ENCODE measurements around the gene CRTC1. TPM values are rescaled to one million over a fixed set of nuclear protein-coding genes. Genes with fewer than 3 reads are reported as not detected.

Gene CRTC1
- polyA plus RNA-seq, 4 donors, result 5.8 to 20.7 (median 6.7) TPM

- no peak overlapping the region for H3K27ac ChIP-seq (ENCODE audit: low read depth in 1 of 3, low read length in 2 of 3)
- H3K36me3 ChIP-seq (ENCODE audit: control insufficient read depth in 3 of 3, insufficient read depth in 2 of 3, low read depth in 1 of 3, low read length in 3 of 3), result peaks cover 0 to 79% (median 0%) of the 10 kb centered on the region in 3 donors
- no peak overlapping the region for H3K4me3 ChIP-seq (ENCODE audit: low read depth in 1 of 3, low read length in 3 of 3)
- 91 to 93% (median 92%) methylated on average over 15 of the region's 15 CpGs for WGBS, 3 donors
- no peaks in the 10 kb centered on the region for H3K9me3 ChIP-seq (ENCODE audit: control insufficient read depth in 2 of 2, insufficient read depth in 1 of 2, low read depth in 1 of 2, low read length in 1 of 2)
- no peaks in the 10 kb centered on the region for H3K27me3 ChIP-seq (ENCODE audit: control insufficient read depth in 3 of 3, insufficient read depth in 3 of 3, low read length in 3 of 3)
- DNase-seq (no peak), FAIRE-seq (no peak)
- H3K4me1 ChIP-seq (ENCODE audit: control insufficient read depth in 3 of 3, insufficient read depth in 2 of 3, low read depth in 1 of 3, low read length in 2 of 3), result peaks cover 0 to 20% (median 0%) of the 10 kb centered on the region in 3 donors
Observed at GRCh38 chr19:18769989-18770528, 86.6 kb downstream of the CRTC1 start.

- no peak for DNase-seq
- no peak for FAIRE-seq
- WGBS, 3 donors, result 71 to 85% (median 84%) methylated on average over 13 of the region's 13 CpGs
- Histone ChIP-seq H3K27ac (ENCODE audit: low read depth in 1 of 3, low read length in 2 of 3) (no peak overlapping the region), H3K4me1 (ENCODE audit: control insufficient read depth in 3 of 3, insufficient read depth in 2 of 3, low read depth in 1 of 3, low read length in 2 of 3) (peaks cover 0 to 20% (median 0%) of the 10 kb centered on the region in 3 donors), H3K36me3 (ENCODE audit: control insufficient read depth in 3 of 3, insufficient read depth in 2 of 3, low read depth in 1 of 3, low read length in 3 of 3) (peaks cover 0 to 80% (median 0%) of the 10 kb centered on the region in 3 donors), H3K4me3 (ENCODE audit: low read depth in 1 of 3, low read length in 3 of 3) (no peak overlapping the region), H3K27me3 (ENCODE audit: control insufficient read depth in 3 of 3, insufficient read depth in 3 of 3, low read length in 3 of 3) (no peaks in the 10 kb centered on the region), H3K9me3 (ENCODE audit: control insufficient read depth in 2 of 2, insufficient read depth in 1 of 2, low read depth in 1 of 2, low read length in 1 of 2) (no peaks in the 10 kb centered on the region)
Observed at GRCh38 chr19:18770663-18771327, 87.3 kb downstream of the CRTC1 start.

- 90 to 91% (median 90%) methylated on average over 35 to 36 of the region's 36 CpGs for WGBS, 3 donors
- FAIRE-seq, result no peak
Observed at GRCh38 chr19:18771328-18772242, 88.1 kb downstream of the CRTC1 start.

GRCh38 chr19:18772620-18773587 is 89.4 kb downstream of the CRTC1 start:
- Histone ChIP-seq H3K9me3 (ENCODE audit: control insufficient read depth in 2 of 2, insufficient read depth in 1 of 2, low read depth in 1 of 2, low read length in 1 of 2) (no peaks in the 10 kb centered on the region), H3K27ac (ENCODE audit: low read depth in 1 of 3, low read length in 2 of 3) (no peak overlapping the region), H3K4me3 (ENCODE audit: low read depth in 1 of 3, low read length in 3 of 3) (no peak overlapping the region), H3K36me3 (ENCODE audit: control insufficient read depth in 3 of 3, insufficient read depth in 2 of 3, low read depth in 1 of 3, low read length in 3 of 3) (peaks cover 0 to 77% (median 0%) of the 10 kb centered on the region in 3 donors), H3K4me1 (ENCODE audit: control insufficient read depth in 3 of 3, insufficient read depth in 2 of 3, low read depth in 1 of 3, low read length in 2 of 3) (peaks cover 0 to 16% (median 0%) of the 10 kb centered on the region in 3 donors), H3K27me3 (ENCODE audit: control insufficient read depth in 3 of 3, insufficient read depth in 3 of 3, low read length in 3 of 3) (peaks cover 0 to 9% (median 0%) of the 10 kb centered on the region in 3 donors)
- DNase-seq, result no peak
- 82 to 84% (median 83%) methylated on average over 26 to 27 of the region's 27 CpGs for WGBS, 3 donors
- FAIRE-seq, result no peak

More at GRCh38 chr19:18771328-18772242, 88.1 kb downstream of the CRTC1 start:
- peaks cover 0 to 20% (median 0%) of the 10 kb centered on the region in 3 donors for H3K4me1 ChIP-seq (ENCODE audit: control insufficient read depth in 3 of 3, insufficient read depth in 2 of 3, low read depth in 1 of 3, low read length in 2 of 3)
- peaks cover 0 to 83% (median 0%) of the 10 kb centered on the region in 3 donors for H3K36me3 ChIP-seq (ENCODE audit: control insufficient read depth in 3 of 3, insufficient read depth in 2 of 3, low read depth in 1 of 3, low read length in 3 of 3)
- H3K9me3 ChIP-seq (ENCODE audit: control insufficient read depth in 2 of 2, insufficient read depth in 1 of 2, low read depth in 1 of 2, low read length in 1 of 2), result no peaks in the 10 kb centered on the region
- H3K27me3 ChIP-seq (ENCODE audit: control insufficient read depth in 3 of 3, insufficient read depth in 3 of 3, low read length in 3 of 3), result no peaks in the 10 kb centered on the region
- no peak overlapping the region for H3K27ac ChIP-seq (ENCODE audit: low read depth in 1 of 3, low read length in 2 of 3)
- no peak for DNase-seq
- H3K4me3 ChIP-seq (ENCODE audit: low read depth in 1 of 3, low read length in 3 of 3), result no peak overlapping the region

- 86 to 93% (median 88%) methylated on average over 9 of the region's 9 CpGs for WGBS, 3 donors
- Histone ChIP-seq H3K36me3 (ENCODE audit: control insufficient read depth in 3 of 3, insufficient read depth in 2 of 3, low read depth in 1 of 3, low read length in 3 of 3) (peaks cover 0 to 73% (median 0%) of the 10 kb centered on the region in 3 donors), H3K9me3 (ENCODE audit: control insufficient read depth in 2 of 2, insufficient read depth in 1 of 2, low read depth in 1 of 2, low read length in 1 of 2) (no peaks in the 10 kb centered on the region), H3K27ac (ENCODE audit: low read depth in 1 of 3, low read length in 2 of 3) (no peak overlapping the region), H3K27me3 (ENCODE audit: control insufficient read depth in 3 of 3, insufficient read depth in 3 of 3, low read length in 3 of 3) (peaks cover 0 to 17% (median 0%) of the 10 kb centered on the region in 3 donors), H3K4me1 (ENCODE audit: control insufficient read depth in 3 of 3, insufficient read depth in 2 of 3, low read depth in 1 of 3, low read length in 2 of 3) (peaks cover 0 to 10% (median 0%) of the 10 kb centered on the region in 3 donors), H3K4me3 (ENCODE audit: low read depth in 1 of 3, low read length in 3 of 3) (no peak overlapping the region)
- DNase-seq, result no peak
- FAIRE-seq, result no peak
Observed at GRCh38 chr19:18773682-18774081, 90.2 kb downstream of the CRTC1 start.

- Histone ChIP-seq H3K27ac (ENCODE audit: low read depth in 1 of 3, low read length in 2 of 3) (no peak overlapping the region), H3K4me1 (ENCODE audit: control insufficient read depth in 3 of 3, insufficient read depth in 2 of 3, low read depth in 1 of 3, low read length in 2 of 3) (peaks cover 0 to 6% (median 0%) of the 10 kb centered on the region in 3 donors), H3K27me3 (ENCODE audit: control insufficient read depth in 3 of 3, insufficient read depth in 3 of 3, low read length in 3 of 3) (peaks cover 0 to 21% (median 0%) of the 10 kb centered on the region in 3 donors), H3K4me3 (ENCODE audit: low read depth in 1 of 3, low read length in 3 of 3) (no peak overlapping the region), H3K36me3 (ENCODE audit: control insufficient read depth in 3 of 3, insufficient read depth in 2 of 3, low read depth in 1 of 3, low read length in 3 of 3) (peaks cover 0 to 69% (median 0%) of the 10 kb centered on the region in 3 donors), H3K9me3 (ENCODE audit: control insufficient read depth in 2 of 2, insufficient read depth in 1 of 2, low read depth in 1 of 2, low read length in 1 of 2) (no peaks in the 10 kb centered on the region)
- DNase-seq (no peak), FAIRE-seq (no peak)
- 84 to 91% (median 89%) methylated on average over 9 to 11 of the region's 11 CpGs for WGBS, 3 donors
Observed at GRCh38 chr19:18774107-18774506, 90.6 kb downstream of the CRTC1 start.

- DNase-seq (no peak), FAIRE-seq (no peak)
- Histone ChIP-seq H3K27ac (ENCODE audit: low read depth in 1 of 3, low read length in 2 of 3) (no peak overlapping the region), H3K36me3 (ENCODE audit: control insufficient read depth in 3 of 3, insufficient read depth in 2 of 3, low read depth in 1 of 3, low read length in 3 of 3) (peaks cover 0 to 63% (median 0%) of the 10 kb centered on the region in 3 donors), H3K4me3 (ENCODE audit: low read depth in 1 of 3, low read length in 3 of 3) (no peak overlapping the region), H3K4me1 (ENCODE audit: control insufficient read depth in 3 of 3, insufficient read depth in 2 of 3, low read depth in 1 of 3, low read length in 2 of 3) (no peaks in the 10 kb centered on the region), H3K27me3 (ENCODE audit: control insufficient read depth in 3 of 3, insufficient read depth in 3 of 3, low read length in 3 of 3) (peaks cover 0 to 23% (median 0%) of the 10 kb centered on the region in 3 donors), H3K9me3 (ENCODE audit: control insufficient read depth in 2 of 2, insufficient read depth in 1 of 2, low read depth in 1 of 2, low read length in 1 of 2) (no peaks in the 10 kb centered on the region)
- WGBS, 3 donors, result 94 to 95% (median 94%) methylated on average over 38 to 40 of the region's 40 CpGs
Observed at GRCh38 chr19:18774782-18775444, 91.4 kb downstream of the CRTC1 start.

Data from small intestine (tissue), 7 donors.